OCI-LY3 (cell line): ENCODE measurements around the gene DOCK2.
"Not testable (repeated sequence)": the region's sequence is repeated elsewhere in the genome, so short reads cannot be mapped to it uniquely, and the experiment has no call there.

Source experiments
- CTCF ChIP-seq: fragments of 200-600, 300-600 bp; sonication (generic); IDR thresholded peaks from 2 replicates; pipeline ENCODE4 v1.5.1; 2014; ENCODE audit warnings: antibody characterized with exemption, low read length, low read depth
- EZH2phosphoT487 ChIP-seq: fragments of 200-600 bp; shearing (Covaris generic); IDR thresholded peaks from 2 replicates; pipeline ENCODE4 v1.6.1; 2018; ENCODE audit warnings: antibody characterized with exemption, mixed run types, low read depth

DNA sequence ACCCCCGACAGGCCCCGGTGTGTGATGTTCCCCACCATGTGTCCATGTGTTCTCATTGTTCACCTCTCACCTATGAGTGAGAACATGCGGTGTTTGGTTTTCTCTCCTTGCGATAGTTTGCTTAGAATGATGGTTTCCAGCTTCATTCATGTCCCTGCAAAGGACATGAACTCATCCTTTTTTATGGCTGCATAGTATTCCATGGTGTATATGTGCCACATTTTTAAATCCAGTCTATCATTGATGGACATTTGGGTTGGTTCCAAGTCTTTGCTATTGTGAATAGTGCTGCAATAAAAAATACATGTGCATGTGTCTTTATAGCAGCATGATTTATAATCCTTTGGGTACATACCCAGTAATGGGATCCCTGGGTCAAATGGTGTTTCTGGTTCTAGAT is 88.6 kb downstream of the DOCK2 start:
- TF ChIP-seq CTCF, EZH2phosphoT487: not testable (repeated sequence)
